Measurements from ENCODE around the gene SETBP1. TPM values are rescaled to one million over a fixed set of nuclear protein-coding genes. Genes with fewer than 3 reads are reported as not detected.

The SETBP1 gene
- total and polyA plus RNA-seq, 8 donors: 19.7 to 27.5 (median 21.5) TPM

DNA sequence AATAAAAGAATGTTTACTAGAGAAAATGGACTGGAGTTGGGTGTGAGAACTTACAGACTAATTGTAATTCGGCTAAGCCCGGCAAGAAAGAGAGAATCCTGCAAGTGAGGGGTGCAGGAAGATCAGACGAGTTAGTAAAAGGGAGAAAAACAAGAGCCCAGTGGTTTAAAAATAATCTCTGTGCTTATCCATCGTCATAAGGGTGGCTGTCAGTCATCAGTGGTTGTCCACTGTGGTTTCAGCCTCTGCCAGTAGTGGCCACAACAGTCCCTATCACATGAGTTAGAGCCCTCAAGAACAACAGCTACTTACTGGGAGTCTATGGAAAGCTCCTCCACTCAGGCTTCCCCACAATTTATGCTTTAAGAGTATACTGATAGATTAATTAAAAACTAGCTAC, 239.8 kb downstream of the SETBP1 start:
- Histone ChIP-seq H3K27ac (no peak overlapping the region), H3K36me3 (no peaks in the 10 kb centered on the region), H3K9me3 (no peaks in the 10 kb centered on the region), H3K27me3 (no peaks in the 10 kb centered on the region), H3K4me1 (peaks cover 5 to 7% of the 10 kb centered on the region in 2 donors), H3K4me3 (no peak overlapping the region)
- intact Hi-C loops (cut with DNase I): no loop called here
- TF ChIP-seq, protein P1, sequence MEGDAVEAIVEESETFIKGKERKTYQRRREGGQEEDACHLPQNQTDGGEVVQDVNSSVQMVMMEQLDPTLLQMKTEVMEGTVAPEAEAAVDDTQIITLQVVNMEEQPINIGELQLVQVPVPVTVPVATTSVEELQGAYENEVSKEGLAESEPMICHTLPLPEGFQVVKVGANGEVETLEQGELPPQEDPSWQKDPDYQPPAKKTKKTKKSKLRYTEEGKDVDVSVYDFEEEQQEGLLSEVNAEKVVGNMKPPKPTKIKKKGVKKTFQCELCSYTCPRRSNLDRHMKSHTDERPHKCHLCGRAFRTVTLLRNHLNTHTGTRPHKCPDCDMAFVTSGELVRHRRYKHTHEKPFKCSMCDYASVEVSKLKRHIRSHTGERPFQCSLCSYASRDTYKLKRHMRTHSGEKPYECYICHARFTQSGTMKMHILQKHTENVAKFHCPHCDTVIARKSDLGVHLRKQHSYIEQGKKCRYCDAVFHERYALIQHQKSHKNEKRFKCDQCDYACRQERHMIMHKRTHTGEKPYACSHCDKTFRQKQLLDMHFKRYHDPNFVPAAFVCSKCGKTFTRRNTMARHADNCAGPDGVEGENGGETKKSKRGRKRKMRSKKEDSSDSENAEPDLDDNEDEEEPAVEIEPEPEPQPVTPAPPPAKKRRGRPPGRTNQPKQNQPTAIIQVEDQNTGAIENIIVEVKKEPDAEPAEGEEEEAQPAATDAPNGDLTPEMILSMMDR (IDR thresholded peaks at IDR 0.05): no peak
- ATAC-seq: no peak
- no peak for DNase-seq

DNA sequence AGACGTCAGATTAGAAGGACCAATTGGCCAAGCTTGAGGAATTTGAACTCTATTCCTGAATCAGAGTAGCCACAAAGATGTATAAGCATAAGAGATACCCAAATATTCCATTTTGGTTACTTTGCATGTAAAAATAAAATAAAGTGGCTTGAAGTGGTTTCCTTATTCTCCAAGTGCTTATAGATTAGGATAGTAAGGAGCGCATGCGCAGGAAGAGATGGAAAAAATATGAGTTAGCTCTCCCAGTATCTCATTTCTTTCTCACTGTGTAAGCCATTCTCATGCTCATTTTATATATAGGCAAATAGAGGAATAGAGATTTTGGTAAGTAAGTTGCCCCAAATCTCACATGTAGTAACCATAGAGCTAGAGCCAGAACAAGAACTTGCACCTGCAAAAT, 241.3 kb downstream of the SETBP1 start:
- H3K4me3 ChIP-seq: no peak overlapping the region
- no peak for ATAC-seq

DNA sequence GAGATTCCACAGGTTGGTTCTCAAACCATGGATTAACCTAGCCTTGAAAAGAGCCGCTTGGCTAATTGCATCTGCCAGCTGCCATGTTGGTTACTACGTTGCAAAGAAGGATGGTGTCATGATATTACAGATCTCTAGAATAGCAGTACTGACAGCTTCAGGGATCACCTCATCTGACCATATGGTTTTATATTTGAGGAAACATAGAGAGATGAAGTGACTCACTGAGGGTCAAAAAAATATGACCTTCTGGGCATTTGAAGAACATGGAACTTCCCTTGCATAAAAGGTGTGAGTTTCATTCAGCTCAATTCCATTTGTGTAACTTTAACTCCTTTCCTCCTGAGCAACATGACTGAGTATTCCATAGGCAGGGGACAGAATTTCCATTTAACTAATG, 242.3 kb downstream of the SETBP1 start:
- Histone ChIP-seq H3K36me3 (no peaks in the 10 kb centered on the region), H3K9me3 (no peaks in the 10 kb centered on the region), H3K27me3 (no peaks in the 10 kb centered on the region), H3K27ac (no peak overlapping the region), H3K4me1 (peaks cover 0 to under 1% of the 10 kb centered on the region in 2 donors), H3K4me3 (no peak overlapping the region)
- intact Hi-C loops (cut with DNase I): no loop called here
- DNase-seq (no peak), ATAC-seq (no peak)
- TF ChIP-seq, protein P1 (IDR thresholded peaks at IDR 0.05): no peak

More for the DNA sequence above, 241.3 kb downstream of the SETBP1 start:
- Histone ChIP-seq H3K27me3 (no peaks in the 10 kb centered on the region), H3K36me3 (no peaks in the 10 kb centered on the region), H3K9me3 (no peaks in the 10 kb centered on the region), H3K4me1 (peaks cover 1 to 5% of the 10 kb centered on the region in 2 donors), H3K27ac (no peak overlapping the region)
- TF ChIP-seq, protein P1 (IDR thresholded peaks at IDR 0.05): no peak
- DNase-seq: no peak
- intact Hi-C loops (cut with DNase I): no loop called here

DNA sequence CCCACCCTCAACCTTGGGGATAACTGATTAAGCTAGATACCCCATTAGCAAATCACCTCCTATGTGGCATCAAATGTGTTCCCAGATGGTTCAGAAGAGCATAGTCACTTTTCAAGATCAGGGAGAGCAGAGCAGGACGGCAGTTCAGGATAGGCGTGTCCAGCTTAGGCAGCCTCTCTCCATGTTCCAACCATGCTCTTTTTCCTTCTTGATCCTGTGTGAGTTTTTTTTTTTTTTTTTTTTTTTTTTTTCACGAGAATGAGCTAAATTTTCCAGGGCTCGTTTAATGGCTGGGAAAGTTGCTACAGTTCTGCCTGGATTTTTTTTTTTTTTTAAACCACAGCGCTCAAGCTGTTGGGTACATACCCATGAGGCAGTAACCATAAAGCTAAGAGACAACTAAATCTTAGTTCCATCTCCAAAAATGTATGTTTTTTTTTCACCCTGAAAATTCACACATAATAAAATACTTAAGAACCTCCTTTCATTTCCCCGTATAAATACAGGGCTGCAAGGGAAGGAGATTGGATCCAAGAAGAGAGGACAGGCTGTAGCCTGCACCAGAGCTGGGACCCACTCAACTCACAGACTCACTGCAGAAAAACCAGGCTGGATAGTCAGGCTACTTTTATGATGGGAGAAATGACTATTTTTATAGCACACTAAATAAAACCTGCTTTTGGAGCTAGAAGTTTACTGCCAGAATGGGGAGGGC, 244.3 kb downstream of the SETBP1 start:
- DNase-seq: no peak
- no peak for ATAC-seq
- H3K27ac ChIP-seq: no peak overlapping the region
- no peaks in the 10 kb centered on the region for H3K4me1 ChIP-seq
- H3K36me3 ChIP-seq: no peaks in the 10 kb centered on the region
- H3K9me3 ChIP-seq: no peaks in the 10 kb centered on the region
- TF ChIP-seq, protein P1 (IDR thresholded peaks at IDR 0.05): no peak
- intact Hi-C loops (cut with DNase I): no loop called here
- H3K4me3 ChIP-seq: no peak overlapping the region
- no peaks in the 10 kb centered on the region for H3K27me3 ChIP-seq

DNA sequence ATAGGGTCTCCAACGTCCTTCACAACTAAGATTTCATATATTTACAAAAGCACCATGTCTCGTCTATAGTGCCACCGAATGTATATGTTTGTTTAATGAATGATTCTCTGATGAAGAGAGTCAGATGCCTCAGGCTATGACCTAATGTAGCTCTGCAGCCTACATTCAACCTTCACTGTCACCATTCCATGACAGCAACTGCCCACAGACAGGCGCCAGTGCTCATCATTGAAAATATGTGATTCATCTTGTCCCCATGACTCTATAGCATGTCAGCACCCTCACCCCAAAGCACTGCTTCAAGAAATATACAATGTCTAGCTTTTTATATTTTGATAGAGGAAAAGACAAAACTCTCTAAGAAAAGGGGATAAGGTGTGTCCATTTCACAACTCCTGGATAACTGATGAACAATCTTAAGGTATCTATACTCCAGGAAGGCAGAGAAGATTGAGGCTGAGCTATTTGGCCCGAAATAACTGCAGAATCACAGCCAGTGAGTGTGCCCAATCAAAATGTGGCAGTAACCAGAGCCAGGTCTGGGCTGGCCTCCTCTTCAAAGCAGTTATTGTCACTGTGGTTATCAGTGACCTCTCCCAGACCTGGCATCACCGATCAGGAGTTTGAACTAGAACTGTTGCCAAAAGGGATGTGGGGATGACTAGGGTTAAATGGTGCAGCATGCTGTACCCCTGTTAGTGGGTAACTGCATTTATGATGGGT, 246.6 kb downstream of the SETBP1 start:
- intact Hi-C loops (cut with DNase I): no loop called here
- TF ChIP-seq, protein P1 (IDR thresholded peaks at IDR 0.05): no peak
- no peaks in the 10 kb centered on the region for H3K27me3 ChIP-seq
- H3K4me3 ChIP-seq: no peak overlapping the region
- no peak for ATAC-seq
- no peaks in the 10 kb centered on the region for H3K4me1 ChIP-seq
- no peaks in the 10 kb centered on the region for H3K36me3 ChIP-seq
- DNase-seq: no peak
- H3K9me3 ChIP-seq: peaks cover 0 to 3% of the 10 kb centered on the region in 2 donors
- no peak overlapping the region for H3K27ac ChIP-seq

Measured in left lung (tissue), 10 donors.